Fibroblast of lung (primary cell): ENCODE results near the gene DPYSL4. TPM values are rescaled to one million over a fixed set of nuclear protein-coding genes. Genes with fewer than 3 reads are reported as not detected.

Source experiments
- DNase-seq, 2 donors: peaks; one replicate each; pipeline versions ENCODE4 v3.0.0 to v3.0.0-alpha.2; 2010; ENCODE audit warnings: low read depth in 2 of 2
- H2AFZ ChIP-seq: 2 replicates; pipeline ENCODE4 v1.5.1; 2012; ENCODE audit warnings: low read length, control low read depth, inconsistent platforms
- H3K27ac ChIP-seq: 2 replicates; pipeline ENCODE4 v1.5.1; 2011; ENCODE audit warnings: low read length, control low read depth; ENCODE audit not compliant: insufficient read depth
- H3K27me3 ChIP-seq: 2 replicates; pipeline ENCODE4 v1.5.1; 2011; ENCODE audit warnings: mild to moderate bottlenecking, low read length; ENCODE audit not compliant: control insufficient read depth, insufficient read depth
- H3K36me3 ChIP-seq: 2 replicates; pipeline ENCODE4 v1.5.1; 2011; ENCODE audit warnings: low read length; ENCODE audit not compliant: control insufficient read depth, insufficient read depth
- H3K4me1 ChIP-seq: 2 replicates; pipeline ENCODE4 v1.5.1; 2011; ENCODE audit warnings: low read length; ENCODE audit not compliant: control insufficient read depth, insufficient read depth; ENCODE audit errors: extremely low read depth
- H3K4me2 ChIP-seq: 2 replicates; pipeline ENCODE4 v1.5.1; 2011; ENCODE audit warnings: low read length, control low read depth; ENCODE audit not compliant: insufficient read depth; ENCODE audit errors: extremely low read depth
- H3K4me3 ChIP-seq, 4 experiments: fragments of 200-600 bp in 1 of 4; sonication (generic) in 1 of 4; replicated peaks in 1 of 4; 2 replicates each; pipeline ENCODE4 v1.5.1; 2011 to 2016; ENCODE audit warnings: low read length in 4 of 4, low read depth in 3 of 4, mild to moderate bottlenecking in 3 of 4, control low read depth in 2 of 4, inconsistent platforms in 1 of 4, mixed read lengths in 1 of 4; ENCODE audit not compliant: insufficient read depth in 1 of 4; ENCODE audit errors: control extremely low read depth in 1 of 4
- H3K79me2 ChIP-seq: 2 replicates; pipeline ENCODE4 v1.5.1; 2012; ENCODE audit warnings: mild to moderate bottlenecking, low read length, inconsistent platforms; ENCODE audit not compliant: control insufficient read depth, insufficient read depth
- H3K9ac ChIP-seq: 2 replicates; pipeline ENCODE4 v1.5.1; 2011; ENCODE audit warnings: mild to moderate bottlenecking, low read length, control low read depth; ENCODE audit not compliant: insufficient read depth
- H3K9me3 ChIP-seq: 2 replicates; pipeline ENCODE4 v1.5.1; 2012; ENCODE audit warnings: low read depth, low read length; ENCODE audit not compliant: control insufficient read depth, insufficient read depth
- H4K20me1 ChIP-seq: 2 replicates; pipeline ENCODE4 v1.5.1; 2011; ENCODE audit warnings: low read length; ENCODE audit not compliant: control insufficient read depth, insufficient read depth; ENCODE audit errors: extremely low read depth
- EZH2 ChIP-seq: IDR thresholded peaks from 2 replicates; pipeline ENCODE4 v1.5.1; 2012; ENCODE audit warnings: low read length, control low read depth, mild to moderate bottlenecking; ENCODE audit errors: missing control alignments
- polyA plus RNA-seq, 2 donors: library from polyadenylated mRNA; depleted of rRNA in 1 of 2; stranded (reverse) in 1 of 2; unstranded in 1 of 2; fragments of >200 nt; gene quantifications; 2 replicates each; pipeline ENCODE4 v1.2.1, GENCODE V29; 2011 to 2012; ENCODE audit warnings: missing spikeins in 1 of 2
- total RNA-seq: library from RNA; depleted of rRNA; stranded (reverse); fragments of >200 nt; gene quantifications from 2 replicates; pipeline ENCODE4 v1.2.1, GENCODE V29; 2014
- TF ChIP-seq, protein P1 (sequence below), 2 donors: IDR thresholded peaks in 1 of 2; conservative IDR thresholded peaks in 1 of 2; 1 replicate in 1 of 2; 2 replicates in 1 of 2; pipeline ENCODE4 v1.5.1; 2011 to 2012; ENCODE audit warnings: low read length in 2 of 2, control low read depth in 1 of 2, inconsistent platforms in 1 of 2, low read depth in 1 of 2, mild to moderate bottlenecking in 1 of 2

DPYSL4 gene
- total and polyA plus RNA-seq, 2 donors (not counting 1 experiment from before 2014, with no cell fraction given): 0.83 to 1.4 TPM

DNA sequence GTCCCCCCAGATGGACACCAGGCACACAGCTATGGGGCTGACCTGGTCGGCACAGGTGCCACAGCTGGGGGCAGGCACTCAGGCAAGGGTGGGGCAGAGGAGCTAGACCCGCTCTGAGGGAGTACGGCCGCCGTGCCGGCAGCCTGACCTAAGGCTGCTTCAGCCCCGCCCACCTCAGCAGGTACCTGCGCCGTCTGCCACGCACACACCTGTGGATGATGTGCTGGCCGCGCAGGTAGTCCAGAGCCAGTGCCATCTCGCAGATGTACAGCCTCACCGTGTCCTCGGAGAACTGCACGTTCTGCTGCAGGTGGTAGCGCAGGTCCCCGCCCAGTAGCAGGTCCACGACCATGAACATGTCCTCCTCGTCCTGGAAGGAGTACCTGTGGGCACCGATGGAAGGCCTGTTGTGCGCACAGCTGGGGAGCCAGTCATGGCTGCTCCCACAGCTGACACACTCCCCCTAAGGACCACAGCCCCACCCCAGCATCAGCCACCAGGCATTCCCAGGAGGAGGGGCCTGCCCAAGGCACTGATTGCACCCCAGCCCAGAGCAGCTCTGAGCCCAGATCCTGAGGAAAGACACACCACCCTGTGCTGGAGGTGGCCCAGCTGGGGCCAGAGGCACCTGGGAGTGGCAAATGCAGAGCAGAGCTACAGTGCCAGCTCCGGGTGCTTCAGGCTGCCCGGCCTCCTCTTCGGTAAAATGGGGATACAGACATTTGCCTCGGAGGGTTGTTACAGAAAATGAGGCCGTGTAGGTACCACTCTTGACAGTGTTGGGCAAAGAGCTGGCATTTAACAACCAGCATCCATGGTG, 40.0 kb downstream of the DPYSL4 start:
- H4K20me1 ChIP-seq: no peaks in the 10 kb centered on the region
- H3K9me3 ChIP-seq: no peaks in the 10 kb centered on the region
- no peak overlapping the region for H2AFZ ChIP-seq
- H3K36me3 ChIP-seq: no peaks in the 10 kb centered on the region
- H3K27ac ChIP-seq: no peak overlapping the region
- H3K9ac ChIP-seq: no peak overlapping the region
- H3K4me2 ChIP-seq: no peak overlapping the region
- no peaks in the 10 kb centered on the region for H3K4me1 ChIP-seq
- H3K4me3 ChIP-seq: no peak overlapping the region
- no peaks in the 10 kb centered on the region for H3K79me2 ChIP-seq
- DNase-seq: no peak
- H3K27me3 ChIP-seq: no peaks in the 10 kb centered on the region
- no peak for TF ChIP-seq EZH2
- TF ChIP-seq, protein P1, sequence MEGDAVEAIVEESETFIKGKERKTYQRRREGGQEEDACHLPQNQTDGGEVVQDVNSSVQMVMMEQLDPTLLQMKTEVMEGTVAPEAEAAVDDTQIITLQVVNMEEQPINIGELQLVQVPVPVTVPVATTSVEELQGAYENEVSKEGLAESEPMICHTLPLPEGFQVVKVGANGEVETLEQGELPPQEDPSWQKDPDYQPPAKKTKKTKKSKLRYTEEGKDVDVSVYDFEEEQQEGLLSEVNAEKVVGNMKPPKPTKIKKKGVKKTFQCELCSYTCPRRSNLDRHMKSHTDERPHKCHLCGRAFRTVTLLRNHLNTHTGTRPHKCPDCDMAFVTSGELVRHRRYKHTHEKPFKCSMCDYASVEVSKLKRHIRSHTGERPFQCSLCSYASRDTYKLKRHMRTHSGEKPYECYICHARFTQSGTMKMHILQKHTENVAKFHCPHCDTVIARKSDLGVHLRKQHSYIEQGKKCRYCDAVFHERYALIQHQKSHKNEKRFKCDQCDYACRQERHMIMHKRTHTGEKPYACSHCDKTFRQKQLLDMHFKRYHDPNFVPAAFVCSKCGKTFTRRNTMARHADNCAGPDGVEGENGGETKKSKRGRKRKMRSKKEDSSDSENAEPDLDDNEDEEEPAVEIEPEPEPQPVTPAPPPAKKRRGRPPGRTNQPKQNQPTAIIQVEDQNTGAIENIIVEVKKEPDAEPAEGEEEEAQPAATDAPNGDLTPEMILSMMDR (conservative IDR thresholded peaks at IDR 0.05 in 1 of 2, IDR thresholded peaks at IDR 0.05 in 1 of 2; ENCODE audit: low read depth in 1 of 2, low read length in 2 of 2): no peak

DNA sequence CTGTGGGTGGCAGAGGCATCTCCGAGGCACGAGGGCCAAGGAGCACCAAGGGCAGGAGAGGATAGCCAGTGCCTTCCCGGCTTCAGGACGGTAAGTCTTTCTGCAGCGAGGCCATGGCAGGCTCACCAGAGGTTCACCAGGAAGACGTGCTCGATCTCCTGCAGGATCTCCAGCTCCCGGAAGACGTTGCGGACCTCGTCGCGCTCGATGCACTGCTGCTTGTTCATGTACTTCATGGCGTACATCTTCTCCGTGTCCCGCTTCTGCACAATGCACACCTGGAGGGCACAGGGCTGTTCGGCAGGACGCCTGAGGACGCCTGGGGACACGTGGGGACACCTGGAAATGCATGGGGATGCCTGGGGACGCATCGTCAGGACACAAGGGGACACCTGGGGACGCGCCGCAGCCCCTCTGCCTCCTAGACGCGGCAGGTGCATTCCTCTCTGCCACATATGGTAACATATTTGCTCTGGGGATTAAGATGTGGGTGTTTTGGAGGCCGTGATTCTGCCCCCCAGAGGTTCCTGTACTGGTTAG, 41.2 kb downstream of the DPYSL4 start:
- H3K27me3 ChIP-seq: no peaks in the 10 kb centered on the region
- H2AFZ ChIP-seq: no peak overlapping the region
- H3K9ac ChIP-seq: no peak overlapping the region
- no peak overlapping the region for H3K4me3 ChIP-seq
- H3K79me2 ChIP-seq: no peaks in the 10 kb centered on the region
- TF ChIP-seq, protein P1 (conservative IDR thresholded peaks at IDR 0.05 in 1 of 2, IDR thresholded peaks at IDR 0.05 in 1 of 2; ENCODE audit: low read depth in 1 of 2, low read length in 2 of 2): no peak
- TF ChIP-seq EZH2: no peak
- H3K36me3 ChIP-seq: no peaks in the 10 kb centered on the region
- H3K9me3 ChIP-seq: no peaks in the 10 kb centered on the region
- H3K4me2 ChIP-seq: no peak overlapping the region
- H3K4me1 ChIP-seq: no peaks in the 10 kb centered on the region
- H4K20me1 ChIP-seq: no peaks in the 10 kb centered on the region
- no peak for DNase-seq
- no peak overlapping the region for H3K27ac ChIP-seq

DNA sequence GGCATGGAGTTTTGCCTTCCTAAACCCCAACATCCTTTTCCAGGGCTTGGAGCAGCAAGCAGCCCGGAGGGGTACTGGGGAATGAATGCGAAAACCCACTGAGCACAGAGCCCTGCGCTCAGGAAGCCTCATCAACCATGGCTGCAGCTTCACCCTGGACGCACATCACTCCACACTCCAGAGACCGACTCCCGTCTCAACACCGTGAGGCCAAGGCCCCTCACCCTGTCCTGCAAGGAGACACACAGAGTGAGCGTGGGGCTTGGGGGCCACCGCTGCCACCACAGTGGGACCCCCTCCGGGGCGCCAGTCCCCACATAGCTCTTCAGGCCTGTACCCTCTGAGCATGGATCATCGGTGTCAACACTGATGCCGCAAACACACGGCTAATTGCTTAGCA, 41.9 kb downstream of the DPYSL4 start:
- H3K4me2 ChIP-seq: no peak overlapping the region
- H3K9me3 ChIP-seq: no peaks in the 10 kb centered on the region
- no peak overlapping the region for H3K27ac ChIP-seq
- no peak overlapping the region for H3K9ac ChIP-seq
- H3K27me3 ChIP-seq: no peaks in the 10 kb centered on the region
- no peaks in the 10 kb centered on the region for H4K20me1 ChIP-seq
- DNase-seq: no peak
- TF ChIP-seq, protein P1 (conservative IDR thresholded peaks at IDR 0.05 in 1 of 2, IDR thresholded peaks at IDR 0.05 in 1 of 2; ENCODE audit: low read depth in 1 of 2, low read length in 2 of 2): no peak
- TF ChIP-seq EZH2: no peak
- no peak overlapping the region for H2AFZ ChIP-seq
- H3K79me2 ChIP-seq: no peaks in the 10 kb centered on the region
- no peaks in the 10 kb centered on the region for H3K36me3 ChIP-seq
- no peaks in the 10 kb centered on the region for H3K4me1 ChIP-seq
- H3K4me3 ChIP-seq: no peak overlapping the region
